H9 (cell line): ENCODE measurements around the gene KRT3. TPM values are rescaled to one million over a fixed set of nuclear protein-coding genes. Genes with fewer than 3 reads are reported as not detected.

Experiments used
- DNase-seq: peaks from one replicate; pipeline ENCODE4 v3.0.0-alpha.2; 2017
- H2AFZ ChIP-seq: one replicate; pipeline ENCODE4 v1.6.1; 2013; ENCODE audit warnings: mild to moderate bottlenecking, low read length, control low read depth, moderate library complexity
- H2AK5ac ChIP-seq: 2 replicates; pipeline ENCODE4 v1.6.1; 2013; ENCODE audit warnings: low read length, control low read depth, mixed read lengths; ENCODE audit not compliant: insufficient read length
- H2BK120ac ChIP-seq: one replicate; pipeline ENCODE4 v1.6.1; 2013; ENCODE audit warnings: low read depth, mild to moderate bottlenecking, low read length, control low read depth, inconsistent platforms; ENCODE audit not compliant: poor library complexity, severe bottlenecking
- H2BK12ac ChIP-seq: 2 replicates; pipeline ENCODE4 v1.6.1; 2013; ENCODE audit warnings: low read length, control low read depth, mixed read lengths, low read depth; ENCODE audit not compliant: insufficient read length
- H2BK15ac ChIP-seq: 2 replicates; pipeline ENCODE4 v1.6.1; 2013; ENCODE audit warnings: low read depth, low read length, control low read depth
- H2BK20ac ChIP-seq: one replicate; pipeline ENCODE4 v1.6.1; 2013; ENCODE audit warnings: low read depth, mild to moderate bottlenecking, low read length, control low read depth, inconsistent platforms; ENCODE audit not compliant: poor library complexity, severe bottlenecking
- H2BK5ac ChIP-seq: 2 replicates; pipeline ENCODE4 v1.6.1; 2013; ENCODE audit warnings: low read length, control low read depth, mixed read lengths; ENCODE audit not compliant: insufficient read length
- H3K14ac ChIP-seq: 2 replicates; pipeline ENCODE4 v1.6.1; 2013; ENCODE audit warnings: low read length, control low read depth; ENCODE audit not compliant: insufficient read depth
- H3K18ac ChIP-seq: 2 replicates; pipeline ENCODE4 v1.6.1; 2013; ENCODE audit warnings: low read depth, mild to moderate bottlenecking, mixed read lengths, low read length, control low read depth; ENCODE audit not compliant: insufficient read length
- H3K23ac ChIP-seq: 2 replicates; pipeline ENCODE4 v1.6.1; 2013; ENCODE audit warnings: low read length, control low read depth, mixed read lengths, low read depth; ENCODE audit not compliant: insufficient read length
- H3K23me2 ChIP-seq: 2 replicates; pipeline ENCODE4 v1.6.1; 2013; ENCODE audit warnings: low read depth, mild to moderate bottlenecking, mixed read lengths, low read length, control low read depth; ENCODE audit not compliant: insufficient read length, poor library complexity, severe bottlenecking
- H3K27ac ChIP-seq: 2 replicates; pipeline ENCODE4 v1.5.1; 2013; ENCODE audit warnings: low read length, control low read depth, mixed read lengths, low read depth; ENCODE audit not compliant: insufficient read length
- H3K27me3 ChIP-seq: 2 replicates; pipeline ENCODE4 v1.6.1; 2013; ENCODE audit warnings: low read length, control low read depth, inconsistent platforms; ENCODE audit not compliant: insufficient read depth
- H3K4ac ChIP-seq: 2 replicates; pipeline ENCODE4 v1.6.1; 2013; ENCODE audit warnings: low read depth, mild to moderate bottlenecking, control low read depth, inconsistent platforms, low read length, moderate library complexity
- H3K4me1 ChIP-seq: 2 replicates; pipeline ENCODE4 v1.6.1; 2013; ENCODE audit warnings: low read length, control low read depth, inconsistent platforms; ENCODE audit not compliant: insufficient read depth
- H3K4me2 ChIP-seq: 2 replicates; pipeline ENCODE4 v1.6.1; 2013; ENCODE audit warnings: low read length, control low read depth, mixed read lengths; ENCODE audit not compliant: insufficient read length, insufficient read depth
- H3K56ac ChIP-seq: 2 replicates; pipeline ENCODE4 v1.6.1; 2013; ENCODE audit warnings: low read depth, mild to moderate bottlenecking, mixed read lengths, low read length, control low read depth; ENCODE audit not compliant: insufficient read length
- H3K79me1 ChIP-seq: 2 replicates; pipeline ENCODE4 v1.6.1; 2013; ENCODE audit warnings: low read depth, mild to moderate bottlenecking, moderate library complexity, low read length, control low read depth, inconsistent platforms; ENCODE audit not compliant: insufficient read depth, poor library complexity, severe bottlenecking
- H3K79me2 ChIP-seq: 2 replicates; pipeline ENCODE4 v1.6.1; 2013; ENCODE audit warnings: low read length, control low read depth, inconsistent platforms; ENCODE audit not compliant: insufficient read depth
- H3K9ac ChIP-seq: 2 replicates; pipeline ENCODE4 v1.6.1; 2013; ENCODE audit warnings: low read length, control low read depth, mixed read lengths; ENCODE audit not compliant: insufficient read length; ENCODE audit errors: extremely low read depth
- H3K9me3 ChIP-seq: one replicate; pipeline ENCODE4 v1.6.1; 2013; ENCODE audit warnings: low read depth, low read length, inconsistent platforms; ENCODE audit not compliant: control insufficient read depth
- H3T11ph ChIP-seq: one replicate; pipeline ENCODE4 v1.6.1; 2013; ENCODE audit warnings: mild to moderate bottlenecking, low read length, control low read depth, inconsistent platforms
- H4K20me1 ChIP-seq: one replicate; pipeline ENCODE4 v1.6.1; 2013; ENCODE audit not compliant: control insufficient read depth, insufficient read length, insufficient read depth
- H4K5ac ChIP-seq: 2 replicates; pipeline ENCODE4 v1.6.1; 2013; ENCODE audit warnings: low read depth, mild to moderate bottlenecking, mixed read lengths, low read length, control low read depth; ENCODE audit not compliant: insufficient read length
- H4K8ac ChIP-seq: replicated peaks from 2 replicates; pipeline ENCODE4 v1.6.1; 2013; ENCODE audit warnings: low read length, control low read depth, mixed read lengths, low read depth; ENCODE audit not compliant: insufficient read length
- H4K91ac ChIP-seq: 2 replicates; pipeline ENCODE4 v1.6.1; 2013; ENCODE audit warnings: low read depth, mild to moderate bottlenecking, moderate library complexity, mixed read lengths, low read length, control low read depth; ENCODE audit not compliant: insufficient read length
- H3K27ac Mint-ChIP-seq, 3 experiments: 2 replicates in 2 of 3; 3 replicates in 1 of 3; pipeline ENCODE4 v1.8.0; 2020 to 2021; ENCODE audit warnings: mixed read lengths in 3 of 3, mild to moderate bottlenecking in 1 of 3, moderate library complexity in 1 of 3
- H3K27me3 Mint-ChIP-seq: 2 replicates; pipeline ENCODE4 v1.8.0; 2021; ENCODE audit warnings: low read depth, mild to moderate bottlenecking, moderate library complexity, mixed read lengths
- H3K36me3 Mint-ChIP-seq, 3 experiments: 2 replicates in 2 of 3; 3 replicates in 1 of 3; pipeline ENCODE4 v1.8.0; 2020 to 2021; ENCODE audit warnings: low read depth in 3 of 3, mixed read lengths in 3 of 3; ENCODE audit not compliant: insufficient read depth in 1 of 3
- H3K4me1 Mint-ChIP-seq, 2 experiments: 2 replicates each; pipeline ENCODE4 v1.8.0; 2020; ENCODE audit warnings: mixed read lengths in 2 of 2
- H3K4me3 Mint-ChIP-seq, 2 experiments: 2 replicates in 1 of 2; 3 replicates in 1 of 2; pipeline ENCODE4 v1.8.0; 2020 to 2021; ENCODE audit warnings: mild to moderate bottlenecking in 2 of 2, mixed read lengths in 2 of 2, moderate library complexity in 1 of 2
- H3K9me3 Mint-ChIP-seq, 2 experiments: 2 replicates in 1 of 2; 3 replicates in 1 of 2; pipeline ENCODE4 v1.8.0; 2020; ENCODE audit warnings: mild to moderate bottlenecking in 2 of 2, mixed read lengths in 2 of 2, moderate library complexity in 1 of 2
- WGBS: extraction: QIAGEN DNeasy Blood & Tissue Kit; methylation state at CpG from one replicate; pipeline ENCODE4 v1.1.7; 2013; ENCODE audit warnings: missing lambda C conversion rate, low lambda C conversion rate, mixed read lengths; ENCODE audit not compliant: insufficient read length; ENCODE audit errors: extremely low coverage; 5-methylcytosine and 5-hydroxymethylcytosine counted together
- total RNA-seq: library from RNA; stranded (reverse); gene quantifications from 2 replicates; pipeline ENCODE4 v1.2.1, GENCODE V29; 2021
- TF ChIP-seq, protein P1 (sequence below): fragments of 200-600 bp; sonication (generic); conservative IDR thresholded peaks from 3 replicates; pipeline ENCODE4 v1.8.0; 2021; ENCODE audit warnings: antibody characterized with exemption, mild to moderate bottlenecking

KRT3 gene
- total RNA-seq, 1 experiment from 2014 or later: not detected

DNA sequence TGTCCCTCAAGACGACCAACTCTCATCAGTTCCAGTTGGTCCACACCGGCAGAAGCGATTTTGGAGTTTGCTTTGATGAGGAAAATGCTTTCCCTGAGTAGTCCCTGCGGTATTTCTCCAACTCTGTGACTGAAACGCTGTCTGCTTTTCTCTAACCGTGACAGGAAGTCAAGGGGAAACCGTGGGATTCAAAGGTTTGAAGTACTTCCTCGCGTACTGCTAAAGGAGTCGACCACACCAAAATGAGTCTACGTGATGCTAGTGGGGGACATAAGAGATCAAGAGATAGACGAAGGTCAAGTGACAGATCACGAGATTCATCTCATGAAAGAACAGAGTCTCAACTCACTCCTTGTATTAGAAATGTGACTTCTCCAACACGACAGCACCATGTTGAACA is 47.3 kb downstream of the KRT3 start:
- no peak for DNase-seq
- no peak overlapping the region for H4K5ac ChIP-seq

More for the DNA sequence above, 47.3 kb downstream of the KRT3 start:
- Histone ChIP-seq H3K23ac (no peak overlapping the region), H2AK5ac (no peak overlapping the region), H2BK20ac (no peak overlapping the region), H2AFZ (no peak overlapping the region), H2BK120ac (no peak overlapping the region), H4K20me1 (no peaks in the 10 kb centered on the region), H3K14ac (no peak overlapping the region), H3K9ac (no peak overlapping the region), H2BK5ac (no peak overlapping the region), H3K56ac (no peak overlapping the region), H3K4me2 (no peak overlapping the region), H3K4ac (no peak overlapping the region), H2BK15ac (no peak overlapping the region), H3K79me2 (no peaks in the 10 kb centered on the region), H3K9me3 (no peaks in the 10 kb centered on the region), H3K27ac (no peak overlapping the region), H3K18ac (no peak overlapping the region), H4K91ac (no peak overlapping the region), H3K23me2 (no peaks in the 10 kb centered on the region), H4K8ac (no peak overlapping the region), H3K79me1 (no peaks in the 10 kb centered on the region), H3K27me3 (no peaks in the 10 kb centered on the region), H2BK12ac (no peak overlapping the region), H3K4me1 (no peaks in the 10 kb centered on the region), H3T11ph (no peak overlapping the region)
- no peaks in the 10 kb centered on the region for H3K9me3 Mint-ChIP-seq
- no peaks in the 10 kb centered on the region for H3K4me1 Mint-ChIP-seq
- no peaks in the 10 kb centered on the region for H3K36me3 Mint-ChIP-seq
- H3K27ac Mint-ChIP-seq: no peak overlapping the region
- H3K4me3 Mint-ChIP-seq: no peak overlapping the region
- no CpG with 5 or more reads among the region's 14 CpGs for WGBS
- TF ChIP-seq, protein P1, sequence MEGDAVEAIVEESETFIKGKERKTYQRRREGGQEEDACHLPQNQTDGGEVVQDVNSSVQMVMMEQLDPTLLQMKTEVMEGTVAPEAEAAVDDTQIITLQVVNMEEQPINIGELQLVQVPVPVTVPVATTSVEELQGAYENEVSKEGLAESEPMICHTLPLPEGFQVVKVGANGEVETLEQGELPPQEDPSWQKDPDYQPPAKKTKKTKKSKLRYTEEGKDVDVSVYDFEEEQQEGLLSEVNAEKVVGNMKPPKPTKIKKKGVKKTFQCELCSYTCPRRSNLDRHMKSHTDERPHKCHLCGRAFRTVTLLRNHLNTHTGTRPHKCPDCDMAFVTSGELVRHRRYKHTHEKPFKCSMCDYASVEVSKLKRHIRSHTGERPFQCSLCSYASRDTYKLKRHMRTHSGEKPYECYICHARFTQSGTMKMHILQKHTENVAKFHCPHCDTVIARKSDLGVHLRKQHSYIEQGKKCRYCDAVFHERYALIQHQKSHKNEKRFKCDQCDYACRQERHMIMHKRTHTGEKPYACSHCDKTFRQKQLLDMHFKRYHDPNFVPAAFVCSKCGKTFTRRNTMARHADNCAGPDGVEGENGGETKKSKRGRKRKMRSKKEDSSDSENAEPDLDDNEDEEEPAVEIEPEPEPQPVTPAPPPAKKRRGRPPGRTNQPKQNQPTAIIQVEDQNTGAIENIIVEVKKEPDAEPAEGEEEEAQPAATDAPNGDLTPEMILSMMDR: no peak
- peaks cover 75% of the 10 kb centered on the region for H3K27me3 Mint-ChIP-seq
